Glutamatergic neuron (in vitro differentiated cells): ENCODE data around the gene NBEAL1. TPM values are rescaled to one million over a fixed set of nuclear protein-coding genes. Genes with fewer than 3 reads are reported as not detected.
"Not testable (repeated sequence)": the region's sequence is repeated elsewhere in the genome, so short reads cannot be mapped to it uniquely, and the experiment has no call there.

ENCODE experiments used
- DNase-seq: peaks from one replicate; pipeline ENCODE4 v3.0.0; 2022
- H3K27ac Mint-ChIP-seq: one replicate; pipeline ENCODE4 v1.8.0; 2020; ENCODE audit warnings: mild to moderate bottlenecking, mixed read lengths, inconsistent platforms; ENCODE audit not compliant: unreplicated experiment
- H3K27me3 Mint-ChIP-seq: one replicate; pipeline ENCODE4 v1.8.0; 2020; ENCODE audit warnings: mild to moderate bottlenecking, moderate library complexity, mixed read lengths, inconsistent platforms; ENCODE audit not compliant: unreplicated experiment
- H3K36me3 Mint-ChIP-seq: one replicate; pipeline ENCODE4 v1.8.0; 2020; ENCODE audit warnings: mild to moderate bottlenecking, mixed read lengths, inconsistent platforms; ENCODE audit not compliant: unreplicated experiment
- H3K4me1 Mint-ChIP-seq: one replicate; pipeline ENCODE4 v1.8.0; 2020; ENCODE audit warnings: mild to moderate bottlenecking, low read depth, mixed read lengths, inconsistent platforms; ENCODE audit not compliant: unreplicated experiment
- H3K4me3 Mint-ChIP-seq: one replicate; pipeline ENCODE4 v1.8.0; 2020; ENCODE audit warnings: mild to moderate bottlenecking, mixed read lengths, inconsistent platforms; ENCODE audit not compliant: unreplicated experiment
- H3K9me3 Mint-ChIP-seq: one replicate; pipeline ENCODE4 v1.8.0; 2020; ENCODE audit warnings: mild to moderate bottlenecking, moderate library complexity, mixed read lengths, inconsistent platforms; ENCODE audit not compliant: unreplicated experiment
- CTCF ChIP-seq: fragments of 200-600 bp; sonication (generic); IDR thresholded peaks from one replicate; pipeline ENCODE4 v1.5.0; 2021; ENCODE audit not compliant: partially characterized antibody, unreplicated experiment
- total RNA-seq: library from RNA; stranded (reverse); fragmentation: NEBNext Ultra II Directional; extraction: Animal tissue kit (Norgen Biotek cat#: 25700); gene quantifications from one replicate; pipeline ENCODE4 v1.2.1, GENCODE V29; 2021; ENCODE audit not compliant: unreplicated experiment

The NBEAL1 gene
- total RNA-seq, 1 donor from 2014 or later, result 19.0 TPM

DNA sequence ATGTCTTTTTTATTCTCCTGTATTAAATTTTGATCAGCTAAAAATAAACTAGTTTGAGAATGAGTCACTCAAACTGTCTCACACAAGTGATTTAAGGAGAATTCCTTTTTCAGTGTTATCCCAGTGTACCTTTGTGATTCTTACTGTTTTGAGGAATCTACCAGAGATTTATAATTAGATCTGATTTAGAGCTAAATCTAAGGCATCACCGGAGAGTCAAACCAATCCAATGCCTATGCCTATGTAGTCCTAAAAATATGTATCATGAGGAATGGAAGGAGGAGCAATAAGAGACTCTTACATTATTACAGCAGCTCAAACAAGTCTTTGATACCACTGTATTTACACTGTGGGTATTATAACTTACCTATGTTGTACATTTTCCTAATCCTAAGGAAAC is 160.7 kb downstream of the NBEAL1 start:
- H3K36me3 Mint-ChIP-seq, result no peaks in the 10 kb centered on the region
- no peak for TF ChIP-seq CTCF
- no peak for DNase-seq
- no peaks in the 10 kb centered on the region for H3K27me3 Mint-ChIP-seq
- no peak overlapping the region for H3K27ac Mint-ChIP-seq
- H3K4me1 Mint-ChIP-seq, result no peaks in the 10 kb centered on the region
- no peaks in the 10 kb centered on the region for H3K9me3 Mint-ChIP-seq
- no peak overlapping the region for H3K4me3 Mint-ChIP-seq

DNA sequence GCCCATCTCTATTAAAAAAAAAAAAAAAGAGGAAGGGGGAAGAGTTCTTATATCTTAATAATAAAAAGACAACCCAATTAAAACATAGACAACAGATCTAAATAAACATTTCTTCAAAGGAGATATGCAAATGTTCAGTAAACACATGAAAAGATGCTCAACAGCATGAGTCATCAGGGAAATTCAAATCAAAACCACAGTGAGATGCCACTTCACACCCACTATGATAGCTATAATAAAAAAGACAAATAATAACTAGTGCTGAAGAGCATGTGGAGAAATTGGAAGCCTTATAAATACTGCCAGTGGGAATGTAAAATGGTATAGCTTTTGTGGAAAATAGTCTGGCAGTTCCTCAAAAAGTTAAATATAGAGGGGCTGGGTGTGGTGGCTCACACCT is 162.7 kb downstream of the NBEAL1 start:
- no peak for TF ChIP-seq CTCF
- Mint-ChIP-seq H3K27ac (no peak overlapping the region), H3K4me1 (no peaks in the 10 kb centered on the region), H3K4me3 (no peak overlapping the region), H3K9me3 (no peaks in the 10 kb centered on the region), H3K36me3 (no peaks in the 10 kb centered on the region), H3K27me3 (no peaks in the 10 kb centered on the region)
- DNase-seq, result no peak

- no peak overlapping the region for H3K4me3 Mint-ChIP-seq
- H3K27ac Mint-ChIP-seq, result no peak overlapping the region
- no peak for TF ChIP-seq CTCF
- H3K4me1 Mint-ChIP-seq, result no peaks in the 10 kb centered on the region
- DNase-seq, result no peak
- H3K36me3 Mint-ChIP-seq, result peaks cover 8% of the 10 kb centered on the region
- no peaks in the 10 kb centered on the region for H3K27me3 Mint-ChIP-seq
- no peaks in the 10 kb centered on the region for H3K9me3 Mint-ChIP-seq
These were observed 171.2 kb downstream of the NBEAL1 start for GRCh38 chr2:203185864-203186263.

DNA sequence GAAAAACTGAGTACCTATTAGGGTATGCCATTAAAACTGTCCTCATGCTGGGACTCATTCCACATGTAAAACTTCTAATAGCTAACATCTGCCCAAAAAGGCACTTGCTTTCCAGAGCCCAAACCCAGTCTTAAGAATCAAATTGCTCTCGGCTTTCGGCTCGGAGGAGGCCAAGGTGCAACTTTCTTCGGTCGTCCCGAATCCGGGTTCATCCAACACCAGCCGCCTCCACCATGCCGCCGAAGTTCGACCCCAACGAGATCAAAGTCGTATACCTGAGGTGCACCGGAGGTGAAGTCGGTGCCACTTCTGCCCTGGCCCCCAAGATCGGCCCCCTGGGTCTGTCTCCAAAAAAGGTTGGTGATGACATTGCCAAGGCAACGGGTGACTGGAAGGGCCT is 175.9 kb downstream of the NBEAL1 start:
- H3K9me3 Mint-ChIP-seq, DNase-seq, H3K27me3 Mint-ChIP-seq, H3K4me1 Mint-ChIP-seq, H3K27ac Mint-ChIP-seq, H3K36me3 Mint-ChIP-seq, H3K4me3 Mint-ChIP-seq: not testable (repeated sequence)

- H3K27ac Mint-ChIP-seq, H3K4me1 Mint-ChIP-seq, H3K9me3 Mint-ChIP-seq, H3K4me3 Mint-ChIP-seq, H3K36me3 Mint-ChIP-seq, DNase-seq, H3K27me3 Mint-ChIP-seq: not testable (repeated sequence)
These were observed 176.4 kb downstream of the NBEAL1 start for GRCh38 chr2:203191026-203191425.

- Mint-ChIP-seq H3K27me3 (no peaks in the 10 kb centered on the region), H3K27ac (no peak overlapping the region), H3K4me1 (no peaks in the 10 kb centered on the region), H3K9me3 (no peaks in the 10 kb centered on the region), H3K36me3 (peaks cover 8% of the 10 kb centered on the region), H3K4me3 (no peak overlapping the region)
- DNase-seq, result no peak
- no peak for TF ChIP-seq CTCF
These were observed 177.3 kb downstream of the NBEAL1 start for GRCh38 chr2:203191961-203192360.
